IMR-90 (cell line): ENCODE measurements around the gene CES2. TPM values are rescaled to one million over a fixed set of nuclear protein-coding genes. Genes with fewer than 3 reads are reported as not detected.

Experiments used
- ATAC-seq: fragments of 200-7000 bp; cut with Tn5 transposase; 2 replicates; pipeline ENCODE4 v1.9.1; 2020; ENCODE audit warnings: low read depth, mild to moderate bottlenecking, moderate library complexity
- BruUV-seq: library from RNA; stranded (reverse); fragments of 400-500 nt; replicated peaks from 2 replicates; lab custom pipeline; 2021; lab: Mats Ljungman, UMichigan
- CTCF ChIA-PET: fragments of 300-600 bp; formaldehyde crosslinking; extraction: SDS; loops from one replicate; lab custom pipeline; 2021; ENCODE audit warnings: antibody characterized with exemption; lab: Yijun Ruan, JAX
- POLR2A ChIA-PET: fragments of 300-600 bp; sonication (Branson Sonifier 250); formaldehyde crosslinking; loops from one replicate; lab custom pipeline; 2022; ENCODE audit warnings: antibody characterized with exemption; ENCODE audit not compliant: unreplicated experiment; lab: Charles Lee
- DNase-seq: peaks from one replicate; pipeline ENCODE4 v3.0.0; 2013
- H2AFZ ChIP-seq: replicated peaks from 2 replicates; pipeline ENCODE3; 2013; ENCODE audit warnings: low read length, mild to moderate bottlenecking; ENCODE audit not compliant: poor library complexity
- H2AK5ac ChIP-seq: 2 replicates; pipeline ENCODE4 v1.6.1; 2013; ENCODE audit warnings: low read depth, low read length, inconsistent platforms
- H2AK9ac ChIP-seq: replicated peaks from 2 replicates; pipeline ENCODE3; 2013; ENCODE audit warnings: mild to moderate bottlenecking, low read depth, low read length, moderate library complexity; ENCODE audit not compliant: poor library complexity
- H2BK120ac ChIP-seq: 2 replicates; pipeline ENCODE4 v1.6.1; 2013; ENCODE audit warnings: low read depth, low read length, inconsistent platforms
- H2BK15ac ChIP-seq: 3 replicates; pipeline ENCODE4 v1.6.1; 2013; ENCODE audit warnings: low read depth, low read length, inconsistent platforms
- H2BK20ac ChIP-seq: 2 replicates; pipeline ENCODE4 v1.6.1; 2013; ENCODE audit warnings: low read depth, mild to moderate bottlenecking, inconsistent platforms, low read length, moderate library complexity
- H2BK5ac ChIP-seq: 2 replicates; pipeline ENCODE4 v1.6.1; 2013; ENCODE audit warnings: mild to moderate bottlenecking, low read depth, low read length, inconsistent platforms; ENCODE audit not compliant: poor library complexity, severe bottlenecking
- H3K14ac ChIP-seq: replicated peaks from 2 replicates; pipeline ENCODE4 v1.6.1; 2013; ENCODE audit warnings: low read depth, low read length, inconsistent platforms
- H3K18ac ChIP-seq: 2 replicates; pipeline ENCODE4 v1.6.1; 2013; ENCODE audit warnings: low read depth, low read length, control low read depth
- H3K23ac ChIP-seq: 2 replicates; pipeline ENCODE4 v1.6.1; 2013; ENCODE audit warnings: low read depth, low read length, inconsistent platforms
- H3K27ac ChIP-seq: 2 replicates; pipeline ENCODE4 v1.5.1; 2013; ENCODE audit warnings: mild to moderate bottlenecking, control low read depth, low read length; ENCODE audit not compliant: insufficient read depth
- H3K27me3 ChIP-seq: 2 replicates; pipeline ENCODE4 v1.6.1; 2013; ENCODE audit warnings: low read length; ENCODE audit not compliant: control insufficient read depth, insufficient read depth
- H3K36me3 ChIP-seq: 2 replicates; pipeline ENCODE4 v1.6.1; 2013; ENCODE audit warnings: low read length, mixed read lengths; ENCODE audit not compliant: control insufficient read depth, insufficient read depth
- H3K4ac ChIP-seq: 2 replicates; pipeline ENCODE4 v1.6.1; 2013; ENCODE audit warnings: low read depth, low read length, inconsistent platforms
- H3K4me1 ChIP-seq: 2 replicates; pipeline ENCODE4 v1.6.1; 2013; ENCODE audit warnings: low read length, mixed read lengths; ENCODE audit not compliant: control insufficient read depth, insufficient read depth
- H3K4me2 ChIP-seq: 2 replicates; pipeline ENCODE4 v1.6.1; 2013; ENCODE audit warnings: low read depth, mild to moderate bottlenecking, control low read depth, low read length, moderate library complexity
- H3K4me3 ChIP-seq: 2 replicates; pipeline ENCODE4 v1.5.1; 2013; ENCODE audit warnings: low read depth, mild to moderate bottlenecking, control low read depth, low read length, moderate library complexity; ENCODE audit not compliant: insufficient read depth
- H3K56ac ChIP-seq: 2 replicates; pipeline ENCODE4 v1.6.1; 2013; ENCODE audit warnings: low read length, inconsistent platforms; ENCODE audit not compliant: insufficient read depth; ENCODE audit errors: extremely low read depth
- H3K79me1 ChIP-seq, 2 experiments: 2 replicates each; pipeline ENCODE4 v1.6.1; 2013; ENCODE audit warnings: low read length in 2 of 2, inconsistent platforms in 1 of 2, low read depth in 1 of 2
- H3K9ac ChIP-seq: 2 replicates; pipeline ENCODE4 v1.6.1; 2013; ENCODE audit warnings: low read depth, low read length, control low read depth
- H3K9me1 ChIP-seq: 2 replicates; pipeline ENCODE4 v1.6.1; 2013; ENCODE audit warnings: low read length, inconsistent platforms; ENCODE audit not compliant: insufficient read depth
- H3K9me3 ChIP-seq: 2 replicates; pipeline ENCODE4 v1.6.1; 2013; ENCODE audit warnings: low read length; ENCODE audit not compliant: control insufficient read depth, insufficient read depth
- H4K20me1 ChIP-seq: 2 replicates; pipeline ENCODE4 v1.6.1; 2013; ENCODE audit warnings: low read length, inconsistent platforms; ENCODE audit not compliant: insufficient read depth
- H4K5ac ChIP-seq: 2 replicates; pipeline ENCODE4 v1.6.1; 2013; ENCODE audit warnings: mild to moderate bottlenecking, low read depth, low read length, control low read depth
- H4K8ac ChIP-seq, 2 experiments: 2 replicates each; pipeline ENCODE4 v1.6.1; 2013; ENCODE audit warnings: low read depth in 2 of 2, low read length in 2 of 2, control low read depth in 1 of 2, inconsistent platforms in 1 of 2
- H4K91ac ChIP-seq: 2 replicates; pipeline ENCODE4 v1.6.1; 2013; ENCODE audit warnings: low read depth, low read length, inconsistent platforms; ENCODE audit not compliant: insufficient read depth
- BHLHE40 ChIP-seq: fragments of 150-350 bp; IDR thresholded peaks from 2 replicates; pipeline ENCODE4 v1.6.1; 2016; ENCODE audit warnings: mild to moderate bottlenecking, low read depth, low read length
- CEBPB ChIP-seq: IDR thresholded peaks from 2 replicates; pipeline ENCODE4 v1.6.1; 2012; ENCODE audit warnings: low read depth, low read length, improper control_type of control experiment
- CHD1 ChIP-seq: IDR thresholded peaks from 2 replicates; pipeline ENCODE4 v1.6.1; 2012; ENCODE audit warnings: low read depth, low read length, improper control_type of control experiment
- ELK1 ChIP-seq: fragments of 150-350 bp; IDR thresholded peaks from 2 replicates; pipeline ENCODE4 v1.6.1; 2016; ENCODE audit warnings: low read depth, mild to moderate bottlenecking, low read length, moderate library complexity, borderline replicate concordance
- FOS ChIP-seq: fragments of 150-350 bp; IDR thresholded peaks from 2 replicates; pipeline ENCODE4 v1.6.1; 2016; ENCODE audit warnings: low read depth, low read length
- MAZ ChIP-seq: IDR thresholded peaks from 2 replicates; pipeline ENCODE4 v1.6.1; 2012; ENCODE audit warnings: low read depth, mild to moderate bottlenecking, low read length, improper control_type of control experiment, moderate library complexity, borderline replicate concordance
- MXI1 ChIP-seq: IDR thresholded peaks from 2 replicates; pipeline ENCODE4 v1.6.1; 2012; ENCODE audit warnings: low read depth, mild to moderate bottlenecking, low read length, moderate library complexity, borderline replicate concordance
- POLR2A ChIP-seq: IDR thresholded peaks from 2 replicates; pipeline ENCODE4 v1.6.1; 2012; ENCODE audit warnings: mild to moderate bottlenecking, low read depth, low read length
- RAD21 ChIP-seq: IDR thresholded peaks from 2 replicates; pipeline ENCODE4 v1.6.1; 2012; ENCODE audit warnings: low read length, improper control_type of control experiment
- RFX5 ChIP-seq: IDR thresholded peaks from 2 replicates; pipeline ENCODE4 v1.8.0; 2012; ENCODE audit warnings: low read depth, mild to moderate bottlenecking, low read length, moderate library complexity
- SMC3 ChIP-seq: fragments of 150-350 bp; IDR thresholded peaks from 2 replicates; pipeline ENCODE4 v1.6.1; 2016; ENCODE audit warnings: low read depth, mild to moderate bottlenecking, antibody characterized with exemption, low read length, moderate library complexity
- WGBS, 2 experiments: methylation state at CpG; one replicate each; pipeline versions ENCODE4 v1.1.5 to v1.1.7; 2013; ENCODE audit warnings: missing lambda C conversion rate in 2 of 2; ENCODE audit not compliant: insufficient read length in 1 of 2; ENCODE audit errors: extremely low coverage in 2 of 2; 5-methylcytosine and 5-hydroxymethylcytosine counted together
- dilution Hi-C: fragments of 300-500 bp; cut with HindIII; formaldehyde crosslinking; loops from one replicate; pipeline ENCODE4 v1.14.3; 2018; ENCODE audit warnings: low sequenced_read_pairs; ENCODE audit not compliant: unreplicated experiment
- in situ Hi-C: fragments of 300-500 bp; cut with MboI; formaldehyde crosslinking; loops from 3 replicates; pipeline ENCODE4 v1.14.3; 2019; ENCODE audit warnings: low sequenced_read_pairs, inconsistent platforms, mixed read lengths
- intact Hi-C: fragments of 100-400 bp; cut with micrococcal nuclease; formaldehyde crosslinking; loops from 2 replicates; pipeline ENCODE4 v1.10.0; 2022
- polyA plus RNA-seq, 3 experiments: library from polyadenylated mRNA; depleted of rRNA; stranded (reverse); fragments of >200 nt; gene quantifications; 2 replicates each; pipeline ENCODE4 v1.2.3, GENCODE V29; 2012; ENCODE audit warnings: low replicate concordance in 1 of 3
- total RNA-seq: library from RNA; depleted of rRNA; stranded (reverse); fragments of >200 nt; gene quantifications from 2 replicates; pipeline ENCODE4 v1.2.3, GENCODE V29; 2012
- TF ChIP-seq, protein P1 (sequence below): conservative IDR thresholded peaks from 2 replicates; pipeline ENCODE4 v1.5.1; 2012; ENCODE audit warnings: mild to moderate bottlenecking, low read depth, low read length, improper control_type of control experiment
- TF ChIP-seq, protein P2 (sequence below): fragments of 150-350 bp; IDR thresholded peaks from 2 replicates; pipeline ENCODE4 v1.6.1; 2017; ENCODE audit warnings: mild to moderate bottlenecking, antibody characterized with exemption, low read length, low read depth

CES2 gene
- total and polyA plus RNA-seq, 2 of the 4 experiments (the other 2 are of a cell fraction), result 15.1 to 23.2 TPM

- peak overlapping the region; percentile 65 for H4K5ac ChIP-seq
- H4K91ac ChIP-seq, result peak overlapping the region; percentile 89
- no peaks in the 10 kb centered on the region for H3K27me3 ChIP-seq
- H3K9ac ChIP-seq, result peak overlapping the region; percentile 9; the same call in 1 of the 2 replicates
- H2AFZ ChIP-seq, result peak overlapping the region; percentile 69
- DNase-seq, result peak; percentile 82
- H2BK5ac ChIP-seq, result peak overlapping the region; percentile 61
- H3K23ac ChIP-seq, result peak overlapping the region; percentile 98
- H3K4me1 ChIP-seq, result peaks cover 36% of the 10 kb centered on the region
- peak overlapping the region; percentile 95 for H2BK20ac ChIP-seq
- peak overlapping the region; percentile 42; the same call in 1 of the 2 replicates for H3K56ac ChIP-seq
- dilution Hi-C loops (no loop called here), intact Hi-C loops (no loop called here), in situ Hi-C loops (no loop called here)
- CTCF ChIA-PET, result interaction anchor here (1.0 to 1.4 kb wide), 3 partner anchors 24 to 250 kb away, joined by 3 to 5 read pairs (median 4); no protein-coding TSS in a partner anchor
- H3K18ac ChIP-seq, result peak overlapping the region; percentile 85
- peak overlapping the region; percentile 61 for H3K27ac ChIP-seq
- WGBS, 2 experiments, result 30% methylated on average over 2 of the region's 16 CpGs; no CpG with 5 or more reads in 1 of the 2 experiments
- POLR2A ChIA-PET, result interaction anchor here (0.5 kb wide), 1 partner anchor 15 kb away, joined by 4 read pairs; no protein-coding TSS in a partner anchor
- BruUV-seq, result no TSS peak
- peak overlapping the region; percentile 89; the same call in 1 of the 2 replicates for H2AK5ac ChIP-seq
- H2BK15ac ChIP-seq, result peak overlapping the region; percentile 80; the same call in 2 of the 3 replicates
- H3K14ac ChIP-seq, result peak overlapping the region; percentile 90
- ATAC-seq, result peak; percentile 68
- peak overlapping the region; percentile 96 for H3K4ac ChIP-seq
- peak overlapping the region; percentile 45 for H2AK9ac ChIP-seq
- H3K4me3 ChIP-seq, result no peak overlapping the region
- H3K9me3 ChIP-seq, result no peaks in the 10 kb centered on the region
- H3K9me1 ChIP-seq, result peaks cover 42% of the 10 kb centered on the region
- peak overlapping the region; percentile 52 to 97; a peak in 3 of 4 replicates for H4K8ac ChIP-seq
- H3K36me3 ChIP-seq, result no peaks in the 10 kb centered on the region
- peak overlapping the region; percentile 54 for H3K4me2 ChIP-seq
- H3K79me1 ChIP-seq, result peaks cover 0 to 10% of the 10 kb centered on the region in 2 experiments; a peak in 2 of 4 replicates
- peak overlapping the region; percentile 98 for H2BK120ac ChIP-seq
- H4K20me1 ChIP-seq, result no peaks in the 10 kb centered on the region
- TF ChIP-seq ELK1 (no peak), POLR2A (no peak; the same call in 1 of the 2 replicates), MXI1 (peak; percentile 51; the same call in 1 of the 2 replicates), BHLHE40 (peak; percentile 75), CEBPB (no peak), RAD21 (no peak), SMC3 (no peak), RFX5 (no peak), FOS (peak; percentile 1; the same call in 1 of the 2 replicates), CHD1 (peak; percentile 51; the same call in 1 of the 2 replicates), MAZ (peak; percentile 15; the same call in 1 of the 2 replicates)
- TF ChIP-seq, protein P1, sequence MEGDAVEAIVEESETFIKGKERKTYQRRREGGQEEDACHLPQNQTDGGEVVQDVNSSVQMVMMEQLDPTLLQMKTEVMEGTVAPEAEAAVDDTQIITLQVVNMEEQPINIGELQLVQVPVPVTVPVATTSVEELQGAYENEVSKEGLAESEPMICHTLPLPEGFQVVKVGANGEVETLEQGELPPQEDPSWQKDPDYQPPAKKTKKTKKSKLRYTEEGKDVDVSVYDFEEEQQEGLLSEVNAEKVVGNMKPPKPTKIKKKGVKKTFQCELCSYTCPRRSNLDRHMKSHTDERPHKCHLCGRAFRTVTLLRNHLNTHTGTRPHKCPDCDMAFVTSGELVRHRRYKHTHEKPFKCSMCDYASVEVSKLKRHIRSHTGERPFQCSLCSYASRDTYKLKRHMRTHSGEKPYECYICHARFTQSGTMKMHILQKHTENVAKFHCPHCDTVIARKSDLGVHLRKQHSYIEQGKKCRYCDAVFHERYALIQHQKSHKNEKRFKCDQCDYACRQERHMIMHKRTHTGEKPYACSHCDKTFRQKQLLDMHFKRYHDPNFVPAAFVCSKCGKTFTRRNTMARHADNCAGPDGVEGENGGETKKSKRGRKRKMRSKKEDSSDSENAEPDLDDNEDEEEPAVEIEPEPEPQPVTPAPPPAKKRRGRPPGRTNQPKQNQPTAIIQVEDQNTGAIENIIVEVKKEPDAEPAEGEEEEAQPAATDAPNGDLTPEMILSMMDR, result no peak
- TF ChIP-seq, protein P2, sequence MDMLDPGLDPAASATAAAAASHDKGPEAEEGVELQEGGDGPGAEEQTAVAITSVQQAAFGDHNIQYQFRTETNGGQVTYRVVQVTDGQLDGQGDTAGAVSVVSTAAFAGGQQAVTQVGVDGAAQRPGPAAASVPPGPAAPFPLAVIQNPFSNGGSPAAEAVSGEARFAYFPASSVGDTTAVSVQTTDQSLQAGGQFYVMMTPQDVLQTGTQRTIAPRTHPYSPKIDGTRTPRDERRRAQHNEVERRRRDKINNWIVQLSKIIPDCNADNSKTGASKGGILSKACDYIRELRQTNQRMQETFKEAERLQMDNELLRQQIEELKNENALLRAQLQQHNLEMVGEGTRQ, result peak; percentile 51; the same call in 1 of the 2 replicates
Observed at GRCh38 chr16:66904846-66905632, 30.3 kb upstream of the CES2 start.
